Muscle layer of colon (tissue), 2 donors: Measurements from ENCODE around the gene HES4.
"Not testable (repeated sequence)": the region's sequence is repeated elsewhere in the genome, so short reads cannot be mapped to it uniquely, and the experiment has no call there.

Experiments used
- H3K27ac ChIP-seq: one replicate; pipeline ENCODE4 v1.7.0; 2013; ENCODE audit warnings: low read depth, mild to moderate bottlenecking, low read length, moderate library complexity
- H3K27me3 ChIP-seq, 2 donors: one replicate each; pipeline ENCODE4 v1.7.0; 2013; ENCODE audit warnings: low read length in 2 of 2, mild to moderate bottlenecking in 2 of 2; ENCODE audit not compliant: insufficient read depth in 2 of 2, control insufficient read depth in 1 of 2
- H3K36me3 ChIP-seq: one replicate; pipeline ENCODE4 v1.7.0; 2013; ENCODE audit warnings: mild to moderate bottlenecking, low read length; ENCODE audit not compliant: insufficient read depth
- H3K4me1 ChIP-seq: one replicate; pipeline ENCODE4 v1.7.0; 2013; ENCODE audit warnings: mild to moderate bottlenecking, low read length; ENCODE audit not compliant: insufficient read depth
- H3K4me3 ChIP-seq, 2 donors: one replicate each; pipeline ENCODE4 v1.7.0; 2013; ENCODE audit warnings: low read length in 2 of 2, low read depth in 1 of 2, mild to moderate bottlenecking in 1 of 2, moderate library complexity in 1 of 2
- H3K9ac ChIP-seq: one replicate; pipeline ENCODE4 v1.7.0; 2013; ENCODE audit warnings: low read length
- H3K9me3 ChIP-seq: one replicate; pipeline ENCODE4 v1.7.0; 2013; ENCODE audit warnings: mild to moderate bottlenecking, low read length
- donor health status: abdominal sarcoma.
- donor health status: Adenocarcinoma of cecum.

Gene HES4

DNA sequence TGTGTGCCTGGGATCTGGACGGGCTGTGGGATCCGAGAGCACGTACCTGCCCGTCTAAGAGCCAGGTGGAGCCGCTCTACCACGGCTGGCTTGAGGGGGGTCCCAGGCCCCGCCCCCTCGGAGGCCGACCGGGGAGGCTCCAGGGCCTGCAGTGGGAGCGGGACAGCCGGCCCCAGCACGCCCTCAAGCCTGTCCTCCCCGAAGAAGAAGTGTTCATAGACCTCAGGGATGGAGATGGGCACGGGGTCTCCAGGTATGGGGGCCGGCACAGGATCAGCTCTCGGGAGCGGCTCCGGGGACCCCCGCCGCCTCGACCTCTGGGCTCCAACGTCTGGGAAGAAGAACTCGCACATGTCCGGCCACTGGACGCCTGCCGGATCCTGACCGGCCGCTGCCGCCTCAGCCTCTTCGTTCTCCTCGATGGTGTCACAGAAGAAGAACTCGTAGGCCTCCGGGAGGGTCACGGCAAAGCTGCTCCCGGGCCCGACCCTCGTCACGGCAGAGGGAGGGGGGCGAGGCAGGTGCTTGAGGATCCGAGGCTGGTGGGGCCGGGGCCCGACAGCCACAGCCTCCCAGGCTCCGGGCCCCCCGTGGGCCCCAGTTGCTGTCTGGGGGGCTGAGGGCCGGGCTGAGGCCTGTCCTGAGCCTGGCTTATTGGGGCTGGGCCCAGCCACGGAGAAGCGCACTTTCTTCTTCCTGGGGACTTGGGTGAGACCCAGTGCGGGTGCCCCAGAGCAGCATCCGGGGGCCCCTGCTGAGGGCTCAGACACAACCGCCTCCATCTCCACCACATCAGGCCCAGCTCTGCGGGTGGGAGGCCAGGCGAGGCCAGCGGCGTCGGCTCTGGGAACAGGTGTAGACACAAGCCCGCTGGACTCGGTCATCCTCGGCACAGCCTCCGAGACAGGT lies 20.8 kb downstream of the HES4 start:
- H3K27me3 ChIP-seq: peaks cover 0 to 39% of the 10 kb centered on the region in 2 donors
- no peaks in the 10 kb centered on the region for H3K9me3 ChIP-seq
- no peaks in the 10 kb centered on the region for H3K4me1 ChIP-seq
- H3K9ac ChIP-seq: no peak overlapping the region
- H3K27ac ChIP-seq: no peak overlapping the region
- H3K36me3 ChIP-seq: no peaks in the 10 kb centered on the region
- no peak overlapping the region for H3K4me3 ChIP-seq

- no peak overlapping the region for H3K4me3 ChIP-seq
- H3K4me1 ChIP-seq: no peaks in the 10 kb centered on the region
- H3K27ac ChIP-seq: no peak overlapping the region
- no peaks in the 10 kb centered on the region for H3K9me3 ChIP-seq
- no peaks in the 10 kb centered on the region for H3K36me3 ChIP-seq
- H3K9ac ChIP-seq: no peak overlapping the region
- peaks cover 0 to 40% of the 10 kb centered on the region in 2 donors for H3K27me3 ChIP-seq
Measured at GRCh38 chr1:978069-978834, 21.6 kb downstream of the HES4 start.

DNA sequence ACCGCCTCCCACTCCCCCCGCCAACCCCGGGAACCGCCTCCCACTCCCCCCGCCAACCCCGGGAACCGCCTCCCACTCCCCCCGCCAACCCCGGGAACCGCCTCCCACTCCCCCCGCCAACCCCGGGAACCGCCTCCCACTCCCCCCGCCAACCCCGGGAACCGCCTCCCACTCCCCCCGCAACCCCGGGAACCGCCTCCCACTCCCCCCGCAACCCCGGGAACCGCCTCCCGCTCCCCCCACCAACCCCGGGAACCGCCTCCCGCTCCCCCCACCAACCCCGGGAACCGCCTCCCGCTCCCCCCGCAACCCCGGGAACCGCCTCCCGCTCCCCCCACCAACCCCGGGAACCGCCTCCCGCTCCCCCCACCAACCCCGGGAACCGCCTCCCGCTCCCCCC lies 23.1 kb downstream of the HES4 start:
- not testable (repeated sequence) for H3K9me3 ChIP-seq, H3K36me3 ChIP-seq, H3K4me3 ChIP-seq, H3K4me1 ChIP-seq, H3K27ac ChIP-seq, H3K9ac ChIP-seq
- peaks cover 0 to 50% of the 10 kb centered on the region in 2 donors for H3K27me3 ChIP-seq

GRCh38 chr1:975896-976683 lies 23.8 kb downstream of the HES4 start:
- Histone ChIP-seq H3K27me3 (peaks cover 0 to 52% of the 10 kb centered on the region in 2 donors), H3K27ac (no peak overlapping the region)

DNA sequence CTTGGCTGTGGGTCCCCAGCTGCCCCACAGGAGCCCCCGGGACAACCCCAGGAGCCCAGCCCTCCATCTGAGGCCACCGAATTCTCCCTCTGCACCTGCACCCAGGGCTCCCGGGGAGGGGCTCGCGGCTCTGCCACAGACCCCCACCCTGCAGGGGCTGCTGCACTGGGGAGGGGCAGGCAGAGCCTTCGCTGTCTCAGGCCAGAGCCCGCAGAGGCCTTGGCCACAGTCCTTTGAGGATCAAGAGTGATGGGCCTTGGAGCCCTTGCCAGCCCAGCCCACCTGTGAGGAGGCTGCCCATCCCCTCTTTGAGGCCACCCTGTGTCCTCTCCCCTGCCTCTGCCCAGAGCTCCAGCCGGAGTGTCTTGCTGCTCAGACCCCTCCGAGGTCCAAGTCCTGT lies 24.5 kb downstream of the HES4 start:
- H3K4me3 ChIP-seq: no peak overlapping the region
- H3K27ac ChIP-seq: no peak overlapping the region
- H3K9me3 ChIP-seq: no peaks in the 10 kb centered on the region

More at GRCh38 chr1:975896-976683, 23.8 kb downstream of the HES4 start:
- Histone ChIP-seq H3K9ac (no peak overlapping the region), H3K4me1 (no peaks in the 10 kb centered on the region), H3K36me3 (no peaks in the 10 kb centered on the region), H3K9me3 (no peaks in the 10 kb centered on the region), H3K4me3 (peak overlapping the region; percentile 21 to 49)

GRCh38 chr1:974687-975328 lies 25.1 kb downstream of the HES4 start:
- Histone ChIP-seq H3K36me3 (no peaks in the 10 kb centered on the region), H3K9me3 (no peaks in the 10 kb centered on the region), H3K4me3 (no peak overlapping the region), H3K27me3 (peaks cover 0 to 64% of the 10 kb centered on the region in 2 donors), H3K9ac (no peak overlapping the region), H3K4me1 (no peaks in the 10 kb centered on the region), H3K27ac (no peak overlapping the region)

More for the DNA sequence above, 24.5 kb downstream of the HES4 start:
- Histone ChIP-seq H3K27me3 (peaks cover 0 to 60% of the 10 kb centered on the region in 2 donors), H3K9ac (no peak overlapping the region), H3K36me3 (no peaks in the 10 kb centered on the region), H3K4me1 (no peaks in the 10 kb centered on the region)

DNA sequence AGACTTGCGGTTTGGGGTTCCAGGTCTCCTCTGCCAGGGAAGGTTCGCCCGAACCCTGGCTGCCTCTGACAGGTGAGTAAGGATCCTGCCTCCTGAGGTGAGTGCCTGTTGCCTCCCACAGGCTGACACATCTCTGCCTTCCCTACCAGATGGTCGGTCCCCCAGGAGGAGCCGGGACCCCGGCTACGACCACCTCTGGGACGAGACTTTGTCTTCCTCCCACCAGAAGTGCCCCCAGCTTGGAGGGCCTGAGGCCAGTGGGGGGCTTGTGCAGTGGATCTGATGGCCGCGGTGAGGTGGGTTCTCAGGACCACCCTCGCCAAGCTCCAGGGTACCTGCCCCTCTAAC lies 25.6 kb downstream of the HES4 start:
- H3K27me3 ChIP-seq: peaks cover under 1 to 64% of the 10 kb centered on the region in 2 donors
- no peaks in the 10 kb centered on the region for H3K9me3 ChIP-seq
- H3K4me1 ChIP-seq: no peaks in the 10 kb centered on the region
- no peak overlapping the region for H3K9ac ChIP-seq
- no peak overlapping the region for H3K27ac ChIP-seq
- no peaks in the 10 kb centered on the region for H3K36me3 ChIP-seq
- no peak overlapping the region for H3K4me3 ChIP-seq

- H3K36me3 ChIP-seq: no peaks in the 10 kb centered on the region
- peaks cover 7 to 69% of the 10 kb centered on the region in 2 donors for H3K27me3 ChIP-seq
- no peaks in the 10 kb centered on the region for H3K9me3 ChIP-seq
- no peak overlapping the region for H3K4me3 ChIP-seq
- H3K27ac ChIP-seq: no peak overlapping the region
- H3K4me1 ChIP-seq: no peaks in the 10 kb centered on the region
- H3K9ac ChIP-seq: no peak overlapping the region
Measured at GRCh38 chr1:973459-974292, 26.2 kb downstream of the HES4 start.

DNA sequence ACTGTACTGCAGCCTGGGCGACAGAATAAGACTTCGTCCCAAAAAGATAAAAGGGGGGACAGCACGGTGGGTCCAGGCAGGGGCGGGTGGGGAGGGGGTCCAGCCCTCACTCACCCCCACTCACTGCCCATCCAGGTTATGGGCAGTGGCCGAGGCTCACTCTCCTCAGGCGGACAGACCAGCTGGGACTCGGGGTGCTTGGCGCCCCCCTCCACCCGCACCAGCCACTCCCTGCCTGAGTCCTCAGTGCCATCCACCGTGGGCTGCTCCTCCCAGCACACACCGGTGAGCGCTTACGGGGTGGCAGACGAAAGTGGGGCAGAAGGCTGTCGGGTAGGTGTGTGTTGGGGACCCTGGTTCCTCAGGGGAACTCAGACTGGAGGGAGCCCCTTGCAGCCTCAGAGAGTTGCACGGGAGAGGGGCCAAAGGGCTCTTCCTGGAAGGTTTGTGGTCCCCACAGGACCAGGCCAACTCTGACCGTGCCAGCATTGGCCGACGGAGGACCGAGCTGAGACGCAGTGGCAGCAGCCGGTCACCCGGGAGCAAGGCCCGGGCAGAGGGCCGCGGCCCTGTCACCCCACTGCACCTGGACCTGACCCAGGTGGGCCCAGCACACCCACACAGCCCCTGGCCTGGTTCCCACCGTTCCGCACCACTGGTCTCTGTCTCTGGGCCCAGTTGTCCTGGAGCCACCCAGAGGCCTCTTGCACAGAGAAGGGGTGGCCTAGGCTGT lies 27.0 kb downstream of the HES4 start:
- no peak overlapping the region for H3K27ac ChIP-seq
- H3K9ac ChIP-seq: no peak overlapping the region
- no peaks in the 10 kb centered on the region for H3K9me3 ChIP-seq
- H3K36me3 ChIP-seq: no peaks in the 10 kb centered on the region
- H3K4me1 ChIP-seq: no peaks in the 10 kb centered on the region
- H3K4me3 ChIP-seq: no peak overlapping the region
- H3K27me3 ChIP-seq: peaks cover 14 to 77% of the 10 kb centered on the region in 2 donors
